Measurements from ENCODE around the gene HEMK1.

Gene HEMK1

DNA sequence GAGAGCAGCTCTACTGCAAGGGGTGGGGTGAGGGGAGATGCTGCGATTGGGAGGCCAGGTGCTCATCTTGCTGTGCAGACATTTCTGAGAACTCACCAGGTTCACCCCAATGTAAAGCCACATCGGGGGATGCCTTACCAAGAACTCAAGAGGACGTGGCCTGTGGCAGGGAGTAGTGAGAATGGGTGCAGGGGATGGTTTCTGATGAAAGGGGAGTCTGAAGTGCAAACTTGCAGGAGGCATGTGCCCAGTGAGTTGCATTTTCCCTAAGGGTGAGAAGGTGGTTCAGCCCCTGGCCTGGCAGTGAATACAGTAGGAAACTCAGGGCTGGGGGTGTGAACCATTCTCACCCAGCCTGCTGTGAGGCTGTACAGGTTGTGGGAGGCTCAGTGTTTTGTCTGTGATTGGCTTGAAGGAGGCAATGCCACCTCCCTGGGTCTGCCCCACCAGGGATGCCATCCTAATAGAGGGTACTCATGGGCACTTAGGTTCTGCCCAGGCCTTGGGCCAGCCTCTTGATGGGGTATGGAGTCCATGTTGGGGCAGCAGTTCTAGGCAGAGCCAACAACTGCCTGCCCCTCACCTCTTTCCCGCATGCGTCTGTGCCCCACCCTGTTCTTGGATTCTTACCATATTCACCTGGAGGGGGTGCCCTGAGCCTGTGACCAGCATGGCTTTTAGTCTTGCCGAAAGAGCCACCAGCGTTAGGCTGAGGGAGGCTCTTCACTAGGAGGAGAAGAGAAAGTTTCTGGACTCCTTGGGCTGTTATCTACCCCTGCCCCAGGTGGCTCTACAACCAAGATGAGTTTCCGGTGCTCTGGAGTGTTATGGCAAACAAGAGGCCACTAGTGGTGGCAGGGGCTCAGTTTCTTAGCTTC, 4.5 kb downstream of the HEMK1 start:
- peak; percentile 40 for DNase-seq (ENCODE audit: low read depth)

DNA sequence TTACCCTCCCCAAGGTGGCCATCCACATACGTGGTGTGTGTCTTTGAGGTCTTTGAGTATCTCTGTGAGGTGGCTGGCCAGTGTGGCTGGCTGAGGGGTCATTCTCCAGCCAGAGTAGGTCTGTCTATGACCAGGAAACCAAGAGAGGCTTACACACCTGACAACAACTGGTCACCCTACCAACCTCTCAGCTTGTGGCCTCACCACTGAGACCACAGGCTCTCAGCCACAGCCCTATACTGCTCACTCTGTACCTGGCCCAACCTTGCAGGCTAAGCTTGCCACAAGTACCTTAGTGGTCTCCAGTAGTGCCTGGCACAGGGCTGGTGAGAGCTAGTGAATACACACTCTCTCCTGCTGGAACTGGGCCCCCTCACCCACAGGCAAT, 5.1 kb downstream of the HEMK1 start:
- no peak for DNase-seq (ENCODE audit: low read depth)

GRCh38 chr3:50575372-50575771, 6.0 kb downstream of the HEMK1 start:
- no peak for DNase-seq (ENCODE audit: low read depth)

- no peak for DNase-seq (ENCODE audit: low read depth)
Measured at GRCh38 chr3:50577348-50577747, 8.0 kb downstream of the HEMK1 start.

- no peak for DNase-seq (ENCODE audit: low read depth)
Measured at GRCh38 chr3:50580683-50581458, 11.5 kb downstream of the HEMK1 start.

GRCh38 chr3:50581459-50581842, 12.1 kb downstream of the HEMK1 start:
- DNase-seq (ENCODE audit: low read depth): no peak

DNA sequence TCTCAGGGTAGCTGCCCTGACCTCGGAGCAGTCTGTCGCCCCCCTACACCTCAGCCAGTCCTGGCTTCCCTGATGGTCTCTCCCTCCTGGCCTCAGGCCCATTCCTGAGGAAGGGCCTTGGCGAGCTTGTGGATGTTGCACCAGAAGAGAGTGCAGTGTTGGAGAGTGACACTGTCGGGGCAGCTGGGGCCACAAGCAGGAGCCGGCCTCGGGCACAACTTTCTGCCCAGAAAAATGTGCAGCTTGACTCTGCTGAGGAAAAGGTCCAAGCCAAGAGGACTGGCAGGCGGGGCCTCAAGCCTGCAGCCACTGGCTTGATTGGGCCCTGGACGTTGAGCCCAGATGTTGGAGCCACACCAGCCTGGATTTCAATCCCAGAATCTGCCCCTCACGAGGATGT, 12.8 kb downstream of the HEMK1 start:
- no peak for DNase-seq (ENCODE audit: low read depth)

DNA sequence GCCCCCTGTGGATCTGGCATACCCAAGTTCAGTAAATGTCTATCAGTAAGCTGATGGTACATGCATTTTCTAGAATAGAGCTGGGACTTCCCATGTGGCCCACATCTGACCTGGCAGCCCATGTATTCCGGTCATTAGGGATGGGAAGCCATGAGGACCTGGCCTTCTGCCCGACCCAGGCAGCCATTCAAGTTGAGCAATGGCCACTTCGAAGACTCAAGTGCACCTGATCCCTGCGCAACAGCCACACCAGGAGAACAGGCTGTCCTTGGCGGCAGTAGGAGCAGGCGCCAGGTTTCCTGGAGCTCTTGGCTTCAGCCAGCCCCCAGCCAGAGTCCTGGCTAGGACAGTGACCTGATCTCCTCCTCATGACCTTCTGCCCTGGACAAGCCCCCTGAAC, 14.6 kb downstream of the HEMK1 start:
- DNase-seq (ENCODE audit: low read depth): no peak

- no peak for DNase-seq (ENCODE audit: low read depth)
Measured at GRCh38 chr3:50584391-50584790, 15.1 kb downstream of the HEMK1 start.

DNA sequence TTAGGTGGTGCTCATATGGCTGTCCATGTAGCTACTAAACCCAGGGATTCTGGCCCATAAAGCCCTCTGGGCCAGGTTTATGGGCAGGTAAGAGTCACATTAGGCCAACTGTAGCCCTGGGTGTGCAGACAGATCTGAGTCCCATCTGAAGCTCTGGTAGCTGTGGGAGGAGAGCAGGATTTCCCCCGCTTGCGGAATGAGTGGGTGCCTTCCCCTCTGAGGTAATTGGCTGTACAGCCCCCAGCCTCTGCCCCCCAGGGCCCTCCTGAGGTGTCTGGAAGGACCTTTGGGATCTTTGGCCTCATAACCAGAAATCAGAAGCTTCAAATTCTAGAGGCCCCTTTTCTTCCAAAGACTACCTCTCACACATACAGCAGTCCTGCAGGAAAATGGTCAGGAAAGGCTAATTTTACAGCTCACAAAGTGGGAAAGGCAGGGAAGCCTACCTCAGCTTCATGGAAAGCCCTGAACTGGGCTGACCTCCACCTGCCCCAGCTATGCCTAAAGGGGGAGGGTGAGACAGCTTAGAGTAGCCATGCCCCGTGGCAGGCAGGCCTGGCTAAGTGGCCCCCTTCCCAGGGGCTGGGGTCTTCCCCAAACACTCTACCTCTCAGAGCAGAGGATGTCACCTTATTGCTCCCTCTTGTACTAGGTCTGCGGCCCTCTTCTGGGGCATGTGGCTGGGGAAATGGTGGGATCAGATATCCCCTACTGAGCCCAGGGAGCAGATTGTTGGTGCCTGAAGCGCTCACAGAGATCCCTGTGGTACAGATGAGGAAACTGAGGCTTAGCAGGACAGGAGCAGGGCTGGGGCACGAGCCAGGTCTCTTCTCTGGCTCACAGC, 16.8 kb downstream of the HEMK1 start:
- DNase-seq (ENCODE audit: low read depth): no peak

- DNase-seq (ENCODE audit: low read depth): no peak
Measured at GRCh38 chr3:50586763-50587070, 17.4 kb downstream of the HEMK1 start.

DNA sequence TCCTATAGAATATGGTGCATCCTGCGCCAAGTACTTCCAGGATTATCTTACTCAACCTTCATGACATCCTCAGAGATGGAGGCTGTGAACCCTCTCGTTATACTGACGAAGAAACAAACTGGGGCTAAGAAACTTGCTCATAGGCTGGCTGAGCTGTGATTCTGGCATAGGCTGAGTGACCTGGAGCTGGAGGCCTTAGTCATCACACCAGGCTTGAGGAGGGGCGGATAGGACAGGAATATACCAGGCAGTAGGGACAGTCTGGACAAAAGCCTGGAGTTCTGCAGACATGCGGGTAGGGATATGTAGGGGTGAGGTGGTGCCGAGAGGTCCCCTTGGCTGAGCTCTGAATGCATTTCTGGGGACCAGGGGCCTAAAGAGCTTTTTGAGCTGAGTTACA, 18.1 kb downstream of the HEMK1 start:
- DNase-seq (ENCODE audit: low read depth): no peak

DNA sequence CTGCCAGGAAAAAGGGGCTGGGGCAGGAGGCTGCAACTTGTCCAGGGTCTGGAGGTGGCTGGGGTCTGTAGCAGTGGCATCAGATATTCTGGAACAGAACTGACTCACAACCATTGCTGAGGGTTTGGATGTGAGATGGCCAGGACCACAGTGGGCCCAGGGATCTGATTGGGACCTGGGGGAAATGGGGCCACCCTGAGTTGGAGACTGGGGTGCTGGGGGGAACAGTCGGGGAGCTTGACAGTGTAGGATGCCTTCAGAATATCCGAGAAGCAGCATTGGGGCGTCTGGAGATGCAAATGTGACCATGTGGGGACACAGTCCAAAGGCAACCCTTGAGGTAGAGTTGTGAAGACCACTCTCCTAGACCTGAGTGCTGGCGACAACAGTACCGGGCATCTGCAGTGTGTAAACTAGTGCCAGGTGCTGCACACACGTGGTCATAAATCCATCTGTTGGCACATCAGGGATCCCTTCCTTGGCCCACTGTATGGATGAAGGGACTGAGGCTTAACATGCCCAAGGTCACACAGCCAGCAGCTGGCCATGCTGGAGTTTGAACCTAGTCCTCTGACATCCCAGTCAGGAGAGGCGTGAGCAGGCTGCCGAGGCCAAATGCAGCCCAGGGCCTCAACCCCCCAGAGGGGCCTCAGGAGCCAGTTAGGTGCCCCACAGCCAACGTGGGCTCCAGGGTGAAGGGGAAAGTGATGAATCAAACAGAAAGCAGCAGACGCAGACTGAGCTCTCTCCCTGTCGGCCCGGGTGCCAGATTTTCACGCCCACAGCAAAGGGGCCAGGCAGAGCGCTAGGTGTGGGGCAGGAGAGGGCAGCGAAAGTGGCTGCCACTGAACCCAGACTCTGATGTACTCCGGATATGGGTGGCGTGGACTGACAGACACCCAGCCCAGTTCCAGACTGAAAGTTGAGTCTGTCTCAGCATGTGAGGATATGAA, 18.8 kb downstream of the HEMK1 start:
- DNase-seq (ENCODE audit: low read depth): peak; percentile 62

- DNase-seq (ENCODE audit: low read depth): no peak
Measured at GRCh38 chr3:50588759-50589433, 19.6 kb downstream of the HEMK1 start.

- no peak for DNase-seq (ENCODE audit: low read depth)
Measured at GRCh38 chr3:50591196-50591741, 21.9 kb downstream of the HEMK1 start.

DNA sequence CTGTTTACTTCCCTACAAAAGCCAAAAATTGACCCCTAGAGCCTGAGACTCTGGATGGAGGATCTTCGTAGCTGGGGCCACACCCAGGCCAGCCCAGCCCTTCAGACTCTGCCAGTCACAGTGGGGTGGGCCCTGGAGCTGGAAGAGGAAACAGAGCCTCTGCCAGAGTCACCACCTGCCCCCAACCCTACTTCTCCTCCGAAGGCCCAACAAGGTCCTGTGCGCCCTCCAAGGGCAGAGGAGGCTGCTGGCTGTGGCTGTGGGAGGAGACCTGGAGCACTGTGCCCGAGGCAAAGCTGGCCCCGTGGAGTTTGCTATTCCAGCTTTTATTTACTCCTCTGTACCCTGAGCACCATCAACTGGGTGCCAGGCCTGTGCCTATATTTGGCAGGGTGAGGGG, 23.2 kb downstream of the HEMK1 start:
- no peak for DNase-seq (ENCODE audit: low read depth)

GRCh38 chr3:50594253-50594785, 25.0 kb downstream of the HEMK1 start:
- DNase-seq (ENCODE audit: low read depth): no peak

DNA sequence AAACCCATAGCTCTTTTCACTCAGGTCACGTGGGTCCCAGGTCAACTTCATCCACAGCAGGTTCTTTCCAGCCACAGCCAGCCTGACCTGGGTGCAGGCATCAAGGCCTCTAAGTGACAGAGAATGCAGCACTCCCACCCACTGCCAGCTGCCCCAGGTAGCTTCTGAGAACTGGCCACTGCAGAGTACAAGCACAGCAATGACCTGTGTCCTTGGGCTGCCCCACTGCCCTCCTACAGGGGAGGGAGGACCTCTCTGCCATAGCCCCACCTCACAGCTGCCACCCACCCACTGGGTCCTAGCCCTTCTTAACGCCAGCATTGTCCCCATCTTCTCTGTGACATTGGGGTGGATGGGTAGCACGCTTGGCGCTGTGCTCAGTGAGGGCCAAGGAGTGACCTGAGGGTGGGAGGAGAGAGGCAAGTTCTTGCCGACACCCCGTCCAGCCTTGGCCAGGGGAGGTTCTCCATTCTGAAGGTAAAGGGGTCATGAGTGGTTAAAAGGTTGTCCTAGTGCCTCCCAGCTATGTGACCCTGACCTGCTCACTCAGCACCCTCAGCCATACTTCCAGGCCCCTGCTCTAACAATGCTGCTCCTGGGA, 29.9 kb downstream of the HEMK1 start:
- DNase-seq (ENCODE audit: low read depth): no peak

- DNase-seq (ENCODE audit: low read depth): no peak
Measured at GRCh38 chr3:50599716-50600118, 30.4 kb downstream of the HEMK1 start.

Measured in stimulated activated CD8-positive, alpha-beta memory T cell treated with anti-CD3 and anti-CD28 coated beads, Interleukin-12 subunit alpha, Interleukin-12 subunit beta, amount 100 ng/mL, for 4 hours (primary cell).